HK-2 (cell line): ENCODE measurements around the gene PLA2G2F.
A peak's percentile ranks its signal among the peaks of the same experiment; 100 is the strongest.
"Not testable (repeated sequence)": the region's sequence is repeated elsewhere in the genome, so short reads cannot be mapped to it uniquely, and the experiment has no call there.

Source experiments
- DNase-seq: peaks from one replicate; pipeline ENCODE4 v3.0.0-alpha.2; 2018; ENCODE audit not compliant: unreplicated experiment

The PLA2G2F gene

DNA sequence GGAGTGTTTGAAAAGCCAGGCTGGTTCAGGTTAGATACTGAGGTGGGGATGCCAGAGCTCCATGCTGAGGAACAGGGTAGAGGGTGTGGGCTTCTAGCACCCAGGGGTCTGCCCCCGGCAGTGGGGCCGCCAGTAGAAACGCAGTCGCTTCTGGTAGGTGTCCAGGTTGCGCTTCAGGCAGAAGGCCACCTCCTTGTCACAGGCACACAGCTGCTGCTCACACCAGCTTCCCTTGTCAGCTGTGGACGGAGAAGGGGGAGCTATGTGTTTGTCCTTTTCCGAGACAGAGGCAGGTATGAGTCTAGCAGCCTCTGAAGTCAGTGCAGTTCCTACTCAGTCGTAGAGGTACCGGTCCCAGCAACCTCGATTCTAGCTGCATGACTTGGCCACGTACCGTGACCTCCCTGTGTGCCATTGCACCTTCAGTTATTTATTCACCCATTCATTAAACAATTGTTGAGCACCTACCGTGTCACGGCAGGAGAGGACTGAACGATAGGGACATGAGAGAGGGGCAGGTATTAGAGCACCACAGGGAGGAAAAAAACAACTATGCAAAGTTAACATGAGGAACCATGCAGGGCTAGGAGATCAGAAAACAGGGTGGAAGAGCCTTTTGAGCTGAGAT, 25.0 kb upstream of the PLA2G2F start:
- no peak for DNase-seq

- DNase-seq = no peak
These were observed 23.6 kb upstream of the PLA2G2F start for GRCh38 chr1:20115479-20115878.

- DNase-seq = no peak
These were observed 23.2 kb upstream of the PLA2G2F start for GRCh38 chr1:20115916-20116315.

- no peak for DNase-seq
These were observed 21.9 kb upstream of the PLA2G2F start for GRCh38 chr1:20117236-20117635.

DNA sequence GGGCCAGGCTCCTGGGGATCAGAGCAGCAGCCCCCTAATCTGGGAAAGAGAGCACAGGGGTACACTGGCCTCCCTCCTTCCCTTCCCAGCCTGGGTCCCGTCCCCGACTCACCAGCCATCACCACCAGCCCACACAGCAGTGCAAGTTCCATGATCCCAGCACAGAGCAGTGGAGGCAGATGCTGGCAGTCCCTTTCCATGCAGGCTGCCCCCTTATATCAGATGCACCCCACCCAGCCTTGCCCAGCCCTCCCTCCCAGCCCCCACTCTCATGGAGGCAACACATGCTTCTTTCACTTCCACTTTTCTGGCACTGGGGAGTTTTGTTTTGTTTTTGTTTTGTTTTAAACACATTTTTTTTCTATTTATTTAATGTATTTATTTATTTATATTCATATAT, 19.8 kb upstream of the PLA2G2F start, which contains the start of gene PLA2G2D:
PLA2G2D (minus strand) TSS at position 190 of the 400 bp plus-strand sequence; CDS start at position 152, 38 bp downstream.
- no peak for DNase-seq

DNA sequence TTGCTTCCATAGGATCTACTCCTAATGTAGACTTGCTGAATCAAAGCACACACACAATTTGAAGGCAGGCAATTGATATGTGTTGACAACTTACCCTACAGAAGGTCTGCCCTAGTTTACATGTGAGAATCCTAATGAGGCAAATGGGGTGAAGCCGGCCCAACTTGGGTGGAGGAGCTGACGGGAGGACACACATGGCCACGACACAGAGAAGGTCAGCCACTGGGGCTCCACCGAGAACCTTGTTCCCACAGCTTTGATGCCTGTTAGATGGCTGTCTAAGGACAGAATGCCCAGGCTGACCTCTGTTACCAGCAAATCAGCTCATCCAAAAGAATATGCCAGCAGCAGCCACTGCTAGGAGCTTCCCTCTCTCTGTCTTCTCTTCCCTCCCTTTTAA, 18.3 kb upstream of the PLA2G2F start:
- DNase-seq = no peak

DNA sequence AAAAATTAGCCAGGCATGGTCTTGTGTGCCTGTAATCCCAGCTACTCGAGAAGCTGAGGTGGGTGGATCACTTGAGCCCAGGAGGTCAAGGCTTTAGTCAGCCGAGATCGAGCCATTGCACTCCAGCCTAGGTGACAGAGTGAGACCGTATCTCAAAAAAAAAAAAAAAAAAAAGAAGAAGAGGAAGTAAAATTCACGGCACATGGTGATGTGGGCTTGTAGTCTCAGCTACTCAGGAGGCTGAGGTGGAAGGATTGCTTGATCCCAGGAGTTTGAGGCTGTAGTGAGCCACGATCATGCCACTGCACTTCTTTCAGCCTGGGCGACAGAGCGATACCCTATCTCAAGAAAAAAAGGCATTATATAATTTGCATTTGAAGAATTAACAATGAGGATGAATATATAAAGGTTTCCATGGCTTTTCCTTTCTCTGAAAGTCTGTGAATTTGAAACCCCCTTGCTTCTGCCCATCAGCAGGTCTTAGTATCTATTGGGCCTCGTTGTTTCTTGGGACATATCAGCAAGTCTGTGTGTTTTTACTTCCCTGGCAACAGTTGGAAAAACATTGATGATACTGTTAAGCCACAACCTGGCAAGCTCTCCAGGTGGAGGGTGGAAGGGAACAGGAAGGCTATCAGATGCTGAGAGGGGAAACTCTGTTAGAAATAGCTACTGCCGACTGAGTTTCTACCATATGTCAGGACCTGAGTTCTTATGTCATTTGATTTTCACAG, 15.2 kb upstream of the PLA2G2F start:
- no peak for DNase-seq

DNA sequence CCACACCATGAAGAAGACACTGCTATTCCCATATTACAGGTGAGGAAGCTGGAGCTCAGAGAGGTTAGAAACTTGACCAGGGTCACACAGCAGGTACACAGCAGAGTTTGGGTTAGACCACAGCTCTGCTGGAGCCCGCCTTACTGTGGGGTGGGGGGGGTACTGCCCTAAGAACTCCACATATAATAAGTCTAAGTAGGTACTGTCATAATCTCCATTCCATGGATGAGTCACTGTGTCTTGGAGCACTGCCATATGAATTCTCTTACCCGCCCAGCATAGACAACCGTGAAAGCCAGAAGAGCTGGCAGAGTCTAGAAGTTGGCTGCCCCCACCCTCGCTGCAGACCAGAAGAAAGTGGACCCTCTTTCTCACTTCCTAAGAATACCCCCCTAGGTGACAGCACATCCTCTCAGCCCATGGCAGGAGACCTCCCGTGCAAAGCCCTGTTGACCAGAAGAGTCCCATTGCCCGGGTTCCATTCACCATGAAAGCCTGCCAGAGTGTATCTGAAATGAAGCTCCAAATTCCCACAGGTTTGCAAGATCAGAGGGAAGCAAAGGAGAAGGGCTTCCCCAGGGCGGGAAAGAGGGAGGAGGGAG, 14.6 kb upstream of the PLA2G2F start:
- peak; percentile 7 for DNase-seq

GRCh38 chr1:20125100-20125499, 14.0 kb upstream of the PLA2G2F start:
- DNase-seq = no peak

GRCh38 chr1:20126041-20126805, 12.9 kb upstream of the PLA2G2F start:
- DNase-seq = no peak

DNA sequence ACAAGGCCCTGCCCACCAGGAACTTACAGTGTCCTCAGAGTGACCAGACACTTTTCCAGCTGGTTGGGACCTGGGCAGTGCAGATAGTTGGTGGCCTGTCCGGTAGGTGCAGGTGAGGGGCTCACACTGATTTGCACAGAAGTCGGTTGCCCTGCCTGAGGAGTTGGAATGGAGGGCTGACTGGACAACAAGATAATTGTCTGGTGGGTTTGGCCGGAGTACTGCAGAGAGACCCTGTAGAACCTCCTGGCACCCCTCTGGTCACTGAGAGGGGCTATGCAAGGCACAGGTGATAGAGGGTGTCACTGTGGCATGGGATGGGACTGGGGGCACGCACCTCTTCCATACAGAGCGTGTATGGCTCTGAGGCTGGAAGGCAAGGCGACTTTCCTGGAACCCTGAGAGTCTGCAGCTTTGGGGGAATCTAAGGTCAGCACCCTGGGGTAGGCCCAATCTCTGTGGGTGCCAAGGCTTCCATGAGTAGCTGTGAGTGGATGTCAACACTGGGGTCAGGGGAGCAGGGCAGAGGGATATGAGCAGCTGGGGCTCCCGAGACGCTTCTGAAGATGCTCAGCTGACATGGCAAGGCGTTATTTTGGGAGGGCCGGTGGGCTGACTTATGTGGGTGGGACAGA, 12.2 kb upstream of the PLA2G2F start:
- no peak for DNase-seq

DNA sequence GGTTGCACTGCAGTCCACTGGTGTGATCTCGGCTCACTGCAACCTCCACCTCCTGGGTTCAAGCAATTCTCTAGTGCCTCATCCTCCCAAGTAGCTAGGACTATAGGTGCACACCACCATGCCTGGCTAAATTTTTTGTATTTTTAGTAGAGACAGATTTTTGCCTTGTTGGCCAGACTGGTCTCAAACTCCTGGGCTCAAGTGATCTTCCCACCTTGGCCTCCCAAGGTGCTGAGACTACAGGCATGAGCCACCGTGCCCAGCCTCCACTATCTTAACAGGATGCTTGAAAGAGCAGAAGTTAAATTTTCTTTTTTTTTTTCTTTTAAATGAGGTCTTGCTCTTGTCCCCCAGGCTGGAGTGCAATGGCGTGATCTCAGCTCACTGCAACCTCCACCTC, 8.6 kb upstream of the PLA2G2F start:
- not testable (repeated sequence) for DNase-seq

DNA sequence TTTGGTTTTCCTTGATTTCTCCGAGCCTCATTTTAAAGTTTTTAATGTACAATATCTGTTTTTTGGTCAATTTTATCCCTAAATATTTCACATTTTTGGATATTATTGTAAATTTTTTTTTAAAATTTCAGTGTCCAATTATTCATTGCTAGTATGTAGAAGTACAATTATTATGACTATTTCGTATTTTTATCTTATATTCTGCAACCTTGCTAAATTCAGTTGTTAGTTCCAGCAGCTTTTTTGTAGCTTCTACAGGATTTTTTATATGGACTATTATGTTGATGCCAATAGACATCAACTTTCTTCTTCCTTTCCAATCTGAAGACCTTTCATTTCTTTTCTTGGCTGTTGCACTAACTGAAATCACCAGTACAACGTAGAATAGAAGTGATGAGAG, 4.1 kb upstream of the PLA2G2F start:
- DNase-seq = no peak

DNA sequence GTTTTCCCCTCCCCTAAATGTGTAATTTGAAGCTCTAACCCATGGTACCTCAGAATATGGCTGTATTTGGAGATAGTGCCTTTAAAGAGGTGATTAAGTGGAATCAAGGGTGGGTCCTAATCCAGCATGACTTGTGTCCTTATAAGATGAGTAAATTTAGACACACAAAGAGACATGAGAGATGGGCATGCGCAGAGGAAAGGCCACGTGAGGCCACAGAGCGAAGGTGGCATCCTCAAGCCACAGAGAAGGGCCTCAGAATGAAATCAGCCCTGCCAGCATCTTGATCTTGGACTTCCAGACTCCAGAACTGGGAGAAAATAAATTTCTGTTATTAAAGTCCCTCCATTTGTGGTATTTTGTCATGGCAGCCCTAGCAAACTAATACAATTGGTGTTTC, 2.9 kb upstream of the PLA2G2F start:
- DNase-seq = no peak

GRCh38 chr1:20137055-20137454, 2.1 kb upstream of the PLA2G2F start:
- no peak for DNase-seq

GRCh38 chr1:20137604-20138003, 1.5 kb upstream of the PLA2G2F start:
- no peak for DNase-seq

- no peak for DNase-seq
These were observed 777 bp upstream of the PLA2G2F start for GRCh38 chr1:20138346-20138745.

- no peak for DNase-seq
These were observed 871 bp downstream of the PLA2G2F start for GRCh38 chr1:20139776-20140612.

DNA sequence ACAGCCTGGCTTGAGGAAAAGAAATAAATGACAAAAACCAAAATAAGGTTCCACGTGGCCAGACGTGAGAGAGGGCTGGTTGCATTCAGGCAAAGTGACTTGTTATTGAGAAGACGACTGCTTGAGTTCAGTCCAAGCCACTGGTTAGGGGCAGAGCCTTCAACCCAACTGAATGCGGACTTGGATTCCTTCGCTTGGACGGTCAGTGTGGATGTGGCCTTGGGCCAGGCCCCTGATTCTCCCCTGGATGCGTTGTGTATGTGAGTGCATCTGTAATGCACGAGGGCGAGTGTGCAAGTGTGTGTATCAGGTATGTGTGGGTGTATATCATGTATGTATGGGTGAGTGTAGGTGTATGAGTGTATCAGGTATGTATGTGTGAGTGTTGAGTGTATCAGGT, 1.9 kb downstream of the PLA2G2F start:
- DNase-seq = no peak

- DNase-seq = no peak
These were observed 2.3 kb downstream of the PLA2G2F start for GRCh38 chr1:20141466-20141865.
